Hypothalamus (tissue), 51 donors: ENCODE data around the gene FEM1C.

Experiments used
- DNase-seq, 51 donors: peaks; one replicate each; lab custom pipeline; 2025; lab: John Stamatoyannopoulos, UW

Gene FEM1C

GRCh38 chr5:115544436-115545350 lies at the start of gene FEM1C:
Gene FEM1C (minus strand): TSS chr5:115544775. CDS start chr5:115543493, 1,282 bp downstream.
- DNase-seq: peak; percentile 76 to 99 (median 95)

DNA sequence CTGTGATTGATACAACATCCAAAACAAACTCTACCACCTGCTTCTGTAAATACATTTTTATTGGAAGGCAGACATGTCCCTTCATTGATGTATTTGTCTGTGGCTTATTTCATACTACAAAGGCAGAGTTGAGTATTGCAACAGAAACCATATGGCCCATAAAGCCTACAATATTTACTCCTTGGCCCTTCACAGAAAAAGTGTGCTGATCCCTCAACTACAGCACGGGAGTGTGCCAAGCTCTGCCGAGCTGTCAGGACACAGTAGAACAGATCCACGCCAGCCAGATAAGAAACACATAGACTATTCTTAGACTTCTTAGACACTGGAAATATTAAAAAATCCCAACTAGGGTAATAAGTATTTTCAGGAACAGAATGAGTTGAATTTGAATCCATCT lies 44.5 kb upstream of the FEM1C start:
- no peak for DNase-seq

- DNase-seq: no peak
Measured at GRCh38 chr5:115588640-115589039, 44.1 kb upstream of the FEM1C start.

GRCh38 chr5:115586525-115587146 lies 42.1 kb upstream of the FEM1C start:
- DNase-seq: peak in 3 of 51 donors; percentile 1 to 42 (median 25)

- DNase-seq: no peak
Measured at GRCh38 chr5:115585265-115585664, 40.7 kb upstream of the FEM1C start.

DNA sequence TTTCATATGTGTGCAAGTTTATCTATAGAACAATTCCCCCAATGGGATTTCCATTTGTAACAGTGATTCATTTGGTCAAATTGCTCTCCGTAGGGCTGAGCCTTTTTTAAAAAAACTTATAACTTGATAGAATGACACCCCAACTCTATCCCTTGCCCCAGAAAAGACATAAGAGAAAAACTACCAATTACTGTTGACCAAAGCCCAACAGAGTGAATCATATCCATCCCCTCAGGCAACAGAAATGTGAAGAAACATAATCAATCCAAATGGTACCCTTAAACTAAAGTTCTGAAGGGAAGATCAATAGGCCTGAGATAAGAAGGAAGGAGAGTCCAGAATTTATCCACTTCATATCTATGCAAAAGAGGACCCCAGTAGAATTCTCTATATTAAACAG lies 39.9 kb upstream of the FEM1C start:
- no peak for DNase-seq

- no peak for DNase-seq
Measured at GRCh38 chr5:115583474-115583873, 38.9 kb upstream of the FEM1C start.

- DNase-seq: no peak
Measured at GRCh38 chr5:115580941-115581340, 36.4 kb upstream of the FEM1C start.

DNA sequence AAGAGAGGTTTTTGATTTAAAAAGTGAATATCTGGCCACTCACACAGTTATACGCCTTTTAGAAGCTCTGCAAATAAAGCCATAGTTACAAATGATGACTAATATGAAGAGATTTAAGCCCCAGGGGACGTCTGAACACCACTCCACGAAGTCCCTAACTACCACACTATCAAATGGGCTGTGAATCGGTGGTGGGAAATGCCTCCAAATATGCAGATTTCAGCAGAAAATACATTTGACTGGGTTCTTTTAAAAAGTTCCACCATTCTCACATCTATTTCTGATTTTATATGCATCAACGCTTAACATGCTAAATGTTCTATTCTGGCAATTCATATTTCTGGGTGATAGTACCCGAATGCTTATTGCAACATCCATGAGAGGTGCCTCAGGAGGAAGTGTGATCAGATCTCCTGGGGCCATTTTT lies 35.2 kb upstream of the FEM1C start:
- DNase-seq: no peak

DNA sequence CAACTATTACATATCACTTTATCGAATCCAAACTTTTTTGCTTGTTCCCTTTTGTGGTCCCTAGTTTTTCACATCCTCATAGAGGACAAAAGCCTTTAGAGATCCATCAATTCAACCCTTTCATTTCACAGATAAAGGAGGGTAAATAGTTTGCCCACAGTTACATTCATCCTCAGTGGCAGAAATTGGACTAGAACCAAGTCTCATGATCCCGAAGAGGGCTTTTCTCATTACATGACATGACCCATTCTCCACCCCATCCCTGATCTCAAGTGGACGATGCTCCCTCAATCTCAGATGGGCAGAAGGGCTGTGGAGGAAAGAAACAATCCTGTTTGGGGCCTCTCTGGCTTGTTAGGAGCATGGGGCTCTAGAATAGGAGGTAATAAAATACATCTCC lies 34.6 kb upstream of the FEM1C start:
- DNase-seq: peak in 5 of 51 donors; percentile 4 to 38 (median 13)

GRCh38 chr5:115578657-115579056 lies 34.1 kb upstream of the FEM1C start:
- no peak for DNase-seq

DNA sequence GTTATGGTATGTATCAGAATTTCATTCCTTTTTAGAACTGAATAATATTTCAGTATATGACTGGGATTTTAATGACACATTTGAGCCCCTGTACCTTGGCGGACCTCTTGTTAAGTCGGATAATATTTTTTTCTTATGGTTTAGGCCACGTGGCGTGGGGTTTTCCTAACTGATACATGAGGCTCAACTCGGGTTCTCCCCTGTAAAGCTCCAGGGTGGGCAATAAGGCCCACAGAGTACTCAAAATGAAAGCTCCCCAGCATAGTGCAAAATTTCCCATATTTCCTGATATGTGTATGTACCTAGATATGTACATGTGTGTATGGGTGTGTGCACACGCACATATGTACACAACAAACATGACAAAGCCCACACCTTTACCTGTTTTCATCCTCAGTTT lies 33.2 kb upstream of the FEM1C start:
- no peak for DNase-seq

DNA sequence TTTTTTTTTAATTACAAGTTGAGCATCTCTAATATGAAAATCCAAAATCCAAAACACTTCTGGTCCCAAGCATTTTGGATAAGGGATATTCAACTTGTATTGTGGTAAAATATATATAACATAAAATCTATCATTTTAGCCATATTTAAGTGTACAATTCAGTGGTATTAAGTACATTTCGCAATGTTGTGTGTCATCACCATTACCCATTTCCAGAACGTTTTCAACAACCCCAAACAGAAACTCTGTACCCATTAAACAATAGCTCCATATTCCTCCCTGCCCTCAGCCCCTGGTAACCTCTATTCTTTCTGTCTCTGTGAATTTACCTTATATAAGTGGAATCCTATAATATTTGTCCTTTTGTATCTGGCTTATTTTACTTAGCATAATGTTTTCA lies 32.8 kb upstream of the FEM1C start:
- no peak for DNase-seq

GRCh38 chr5:115575167-115576070 lies 30.8 kb upstream of the FEM1C start:
- DNase-seq: no peak

GRCh38 chr5:115573133-115573532 lies 28.6 kb upstream of the FEM1C start:
- no peak for DNase-seq

DNA sequence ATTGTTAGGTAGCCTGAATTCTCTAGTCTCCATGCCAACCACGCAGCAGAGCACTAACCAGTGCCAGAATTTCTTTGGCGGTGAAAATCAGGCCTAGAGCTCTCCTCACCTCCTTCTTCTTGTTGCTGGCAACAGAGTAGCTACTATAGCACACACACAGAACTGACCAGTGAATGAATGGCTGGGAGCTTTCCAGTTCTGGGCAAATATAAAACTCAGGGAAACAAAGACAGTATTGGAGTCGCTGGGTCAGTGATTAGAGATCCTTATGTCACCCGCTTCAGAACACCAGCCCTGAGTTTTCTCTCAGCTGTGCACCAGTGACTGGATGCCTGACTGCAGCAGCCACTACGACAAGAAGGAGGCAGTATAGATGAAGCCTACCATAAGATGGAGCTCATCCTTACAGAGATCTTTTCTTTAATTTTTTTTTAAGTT lies 26.9 kb upstream of the FEM1C start:
- peak in 46 of 51 donors; percentile 5 to 94 (median 66) for DNase-seq

DNA sequence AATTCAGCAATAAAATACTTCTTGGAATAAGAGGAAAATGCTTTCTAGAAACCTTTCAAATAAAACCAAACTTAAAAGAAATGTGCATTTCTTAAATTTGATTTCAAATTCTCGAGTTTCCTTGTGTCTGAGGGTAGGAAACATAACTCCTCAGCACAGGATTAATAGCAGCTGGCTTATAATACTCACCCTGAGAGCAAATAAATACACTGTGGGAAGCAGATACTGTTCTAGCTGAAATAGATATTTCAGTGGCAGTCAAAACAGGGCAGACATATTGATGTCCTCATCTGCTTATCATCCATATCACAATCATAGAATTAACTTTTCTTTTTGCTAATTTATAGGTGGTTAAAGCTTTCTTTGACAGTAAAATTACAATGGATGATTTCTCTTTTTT lies 24.1 kb upstream of the FEM1C start:
- DNase-seq: no peak

DNA sequence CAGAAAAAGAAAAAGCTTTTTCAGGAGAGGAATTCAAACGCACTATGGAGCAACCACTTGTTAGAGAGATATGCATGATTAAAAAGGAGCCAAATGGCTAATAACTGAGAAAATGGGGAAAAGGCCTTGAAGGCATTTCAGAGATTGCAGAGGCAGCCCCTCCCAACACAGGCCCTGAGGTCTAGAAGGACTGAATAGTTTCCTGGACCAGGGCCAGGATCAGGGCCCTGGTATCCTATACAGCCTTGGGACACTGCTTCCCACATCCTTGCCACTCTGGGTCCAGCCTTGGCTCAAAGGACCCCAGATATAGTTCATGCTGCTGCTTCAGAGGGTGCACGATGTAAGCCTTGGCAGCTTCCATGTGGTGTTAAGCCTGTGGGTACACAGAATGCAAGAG lies 20.7 kb upstream of the FEM1C start:
- no peak for DNase-seq

DNA sequence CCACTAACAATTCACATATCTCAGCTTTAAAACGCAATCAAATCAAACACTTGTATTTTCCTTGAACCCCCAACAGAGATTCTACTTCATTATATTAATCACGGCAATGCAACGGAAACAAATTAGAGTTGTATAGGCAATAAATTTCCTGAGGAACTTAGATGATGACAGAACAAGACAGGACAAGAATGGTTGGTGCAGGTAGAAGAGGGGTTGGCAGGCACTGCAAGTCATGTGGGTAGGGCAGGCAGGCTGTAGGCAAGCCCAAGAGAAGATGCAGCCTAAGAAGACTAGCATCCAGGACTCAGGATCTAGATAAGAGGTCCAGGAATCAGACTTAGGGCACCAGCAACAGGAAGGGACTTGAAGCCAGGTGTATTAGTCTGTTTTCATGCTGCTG lies 16.6 kb upstream of the FEM1C start:
- DNase-seq: no peak

- no peak for DNase-seq
Measured at GRCh38 chr5:115559524-115559923, 14.9 kb upstream of the FEM1C start.

- DNase-seq: no peak
Measured at GRCh38 chr5:115558388-115558956, 13.9 kb upstream of the FEM1C start.
